GM12873 (cell line): Measurements from ENCODE around the gene TFDP1.

ENCODE experiments used
- TF ChIP-seq, protein P1 (sequence below): IDR thresholded peaks from 2 replicates; pipeline ENCODE4 v1.5.1; 2012; ENCODE audit warnings: low read depth, mild to moderate bottlenecking, moderate library complexity, low read length, control low read depth; ENCODE audit not compliant: insufficient read depth; ENCODE audit errors: missing control alignments

TFDP1 gene

DNA sequence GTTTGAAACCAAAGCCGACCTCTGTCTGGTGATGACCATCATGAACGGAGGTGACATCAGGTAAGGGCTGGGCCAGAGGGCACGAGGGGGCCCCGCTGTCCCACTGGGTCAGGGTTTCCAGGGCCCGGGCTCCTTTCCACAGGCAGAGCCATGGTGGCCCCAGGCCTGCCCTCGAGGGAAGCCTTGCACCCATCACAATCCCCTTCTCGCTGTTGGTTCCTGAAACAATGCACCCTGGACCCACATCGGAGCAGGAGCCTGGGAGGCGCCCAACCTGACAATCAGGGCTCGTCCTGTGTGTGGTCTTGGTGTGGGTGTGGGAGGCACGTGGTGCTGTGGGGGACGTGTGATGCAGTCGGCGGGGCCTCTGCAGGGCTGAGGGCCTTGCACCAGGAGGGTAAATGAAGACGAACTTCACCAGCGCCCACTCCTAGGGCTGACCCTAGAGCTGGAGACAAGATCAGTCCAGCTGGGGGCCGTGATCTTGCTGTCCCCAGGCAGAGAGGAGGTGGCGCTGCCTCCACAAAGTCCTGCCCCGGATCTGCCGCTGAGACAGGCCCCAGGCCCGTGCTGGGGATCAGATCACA lies 85.3 kb downstream of the TFDP1 start:
- TF ChIP-seq, protein P1, sequence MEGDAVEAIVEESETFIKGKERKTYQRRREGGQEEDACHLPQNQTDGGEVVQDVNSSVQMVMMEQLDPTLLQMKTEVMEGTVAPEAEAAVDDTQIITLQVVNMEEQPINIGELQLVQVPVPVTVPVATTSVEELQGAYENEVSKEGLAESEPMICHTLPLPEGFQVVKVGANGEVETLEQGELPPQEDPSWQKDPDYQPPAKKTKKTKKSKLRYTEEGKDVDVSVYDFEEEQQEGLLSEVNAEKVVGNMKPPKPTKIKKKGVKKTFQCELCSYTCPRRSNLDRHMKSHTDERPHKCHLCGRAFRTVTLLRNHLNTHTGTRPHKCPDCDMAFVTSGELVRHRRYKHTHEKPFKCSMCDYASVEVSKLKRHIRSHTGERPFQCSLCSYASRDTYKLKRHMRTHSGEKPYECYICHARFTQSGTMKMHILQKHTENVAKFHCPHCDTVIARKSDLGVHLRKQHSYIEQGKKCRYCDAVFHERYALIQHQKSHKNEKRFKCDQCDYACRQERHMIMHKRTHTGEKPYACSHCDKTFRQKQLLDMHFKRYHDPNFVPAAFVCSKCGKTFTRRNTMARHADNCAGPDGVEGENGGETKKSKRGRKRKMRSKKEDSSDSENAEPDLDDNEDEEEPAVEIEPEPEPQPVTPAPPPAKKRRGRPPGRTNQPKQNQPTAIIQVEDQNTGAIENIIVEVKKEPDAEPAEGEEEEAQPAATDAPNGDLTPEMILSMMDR: no peak

DNA sequence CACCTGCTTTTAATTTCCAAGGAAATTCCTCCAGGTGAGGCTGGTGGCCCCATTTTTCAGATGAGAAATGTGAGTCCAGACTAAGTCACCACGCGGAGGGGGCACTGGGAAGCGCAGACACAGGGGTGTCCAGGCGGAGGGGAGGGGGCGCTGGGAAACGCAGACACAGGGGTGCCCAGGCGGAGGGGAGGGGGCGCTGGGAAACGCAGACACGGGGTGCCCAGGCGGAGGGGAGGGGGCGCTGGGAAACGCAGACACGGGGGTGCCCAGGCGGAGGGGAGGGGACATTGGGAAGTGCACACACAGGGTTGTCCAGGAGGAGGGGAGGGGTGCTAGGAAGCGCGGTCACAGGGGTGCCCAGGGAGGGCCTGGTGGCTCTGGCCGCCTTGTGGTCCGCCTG lies 86.0 kb downstream of the TFDP1 start:
- TF ChIP-seq, protein P1: no peak

DNA sequence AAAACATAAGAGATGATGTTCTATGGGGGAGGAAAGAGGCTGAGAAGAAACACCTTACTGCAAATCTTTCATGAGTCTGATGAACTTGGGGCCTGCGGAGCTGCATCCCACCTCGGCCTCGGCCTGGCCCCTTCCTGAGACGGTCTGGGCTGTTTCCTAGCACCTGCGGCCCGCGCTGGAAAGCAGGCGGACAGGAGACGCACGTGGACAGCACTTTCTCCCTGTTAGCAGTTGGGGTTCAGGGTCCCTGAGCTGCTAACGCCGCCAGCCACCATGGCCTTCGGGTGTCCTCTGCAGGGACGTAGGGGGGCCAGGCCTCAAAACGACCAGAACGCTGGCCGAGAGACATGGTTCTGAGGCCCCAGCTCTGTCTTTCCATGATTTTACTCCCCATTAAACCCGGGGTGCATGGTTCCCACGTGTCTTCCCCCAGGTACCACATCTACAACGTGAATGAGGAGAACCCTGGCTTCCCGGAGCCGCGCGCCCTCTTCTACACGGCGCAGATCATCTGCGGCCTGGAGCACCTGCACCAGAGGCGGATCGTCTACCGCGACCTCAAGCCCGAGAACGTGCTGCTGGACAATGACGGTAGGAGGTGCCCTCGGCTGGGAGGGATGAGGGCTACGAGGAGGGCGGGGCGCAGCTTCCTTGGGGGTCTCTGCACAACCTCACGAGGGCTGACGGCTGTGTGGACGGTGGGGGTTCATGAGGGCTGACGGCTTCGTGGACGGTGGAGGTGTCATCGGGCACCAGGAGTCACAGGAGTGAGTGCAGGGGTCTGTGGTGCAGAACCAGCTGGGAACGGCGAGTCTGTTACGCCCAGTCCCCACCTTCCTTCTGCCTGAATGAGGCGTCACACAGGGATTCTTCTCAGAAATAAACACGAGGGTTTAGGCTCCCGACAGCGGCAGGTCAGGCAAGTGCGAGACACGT lies 86.8 kb downstream of the TFDP1 start:
- TF ChIP-seq, protein P1: no peak

DNA sequence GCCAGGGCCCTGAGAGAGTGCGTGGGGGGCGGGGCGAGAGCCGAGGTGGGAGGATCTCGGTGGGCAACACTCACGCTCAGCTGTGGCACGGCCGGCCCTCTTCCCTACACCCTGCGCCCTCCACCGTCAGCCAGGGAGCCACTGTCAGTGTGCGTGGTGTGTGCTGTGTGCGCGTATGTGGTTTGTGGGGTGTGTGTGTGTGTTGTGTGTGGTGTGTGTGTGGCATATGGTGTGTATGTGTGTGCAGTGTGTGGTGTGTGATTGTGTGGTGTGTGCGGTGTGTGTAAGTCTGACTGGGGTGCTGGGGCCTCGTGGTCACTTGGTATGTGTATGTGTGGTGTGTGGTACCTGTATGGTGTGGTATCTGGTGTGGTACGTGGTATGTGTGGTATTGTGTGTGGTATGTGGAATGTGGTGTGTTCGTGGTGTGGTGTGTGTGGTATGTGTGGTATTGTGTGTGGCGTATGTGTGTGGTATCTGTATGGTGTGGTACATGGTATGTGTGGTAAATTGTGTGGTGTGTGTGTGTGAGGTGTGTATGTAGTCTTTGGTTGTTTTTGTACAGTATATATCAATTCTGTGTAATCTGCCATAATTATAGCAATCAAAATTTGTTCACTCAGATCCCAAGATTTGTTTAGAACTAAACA lies 87.6 kb downstream of the TFDP1 start:
- TF ChIP-seq, protein P1: no peak
